Endothelial cell of umbilical vein (primary cell): ENCODE data around the gene IDH3A. TPM values are rescaled to one million over a fixed set of nuclear protein-coding genes. Genes with fewer than 3 reads are reported as not detected.

ENCODE experiments used
- BruUV-seq: library from RNA; stranded (reverse); fragments of 400-500 nt; replicated peaks from 2 replicates; lab custom pipeline; 2021; lab: Mats Ljungman, UMichigan
- CTCF ChIA-PET: fragments of 300-600, 350-600 bp; sonication (Branson Sonifier 250); formaldehyde crosslinking; loops from one replicate; lab custom pipeline; 2021; ENCODE audit warnings: antibody characterized with exemption, inconsistent platforms; lab: Charles Lee
- POLR2A ChIA-PET: fragments of 300-600, 350-600 bp; sonication (Branson Sonifier 250); formaldehyde crosslinking; loops from one replicate; lab custom pipeline; 2021; ENCODE audit warnings: antibody characterized with exemption, inconsistent platforms; lab: Charles Lee
- DNase-seq: peaks from one replicate; pipeline ENCODE4 v3.0.0-alpha.2; 2011; ENCODE audit warnings: low read depth, low spot score
- FAIRE-seq: peaks from 2 replicates; lab custom pipeline; 2011; peaks lifted over from hg19 to GRCh38; lab: Jason Lieb, UNC
- H2AFZ ChIP-seq: 2 replicates; pipeline ENCODE4 v1.6.0; 2012; ENCODE audit warnings: low read depth, low read length, control low read depth, inconsistent platforms
- H3K27ac ChIP-seq: 2 replicates; pipeline ENCODE4 v1.5.1; 2011; ENCODE audit warnings: low read depth, mild to moderate bottlenecking, control low read depth, low read length, moderate library complexity; ENCODE audit not compliant: insufficient read depth
- H3K27me3 ChIP-seq, 2 experiments: 2 replicates each; pipeline versions ENCODE4 v1.6.0 to v1.6.1; 2011; ENCODE audit warnings: low read length in 2 of 2, mixed read lengths in 1 of 2; ENCODE audit not compliant: control insufficient read depth in 2 of 2, insufficient read depth in 2 of 2
- H3K36me3 ChIP-seq, 2 experiments: 2 replicates in 1 of 2; 3 replicates in 1 of 2; pipeline ENCODE4 v1.5.1; 2011; ENCODE audit warnings: low read length in 2 of 2, mild to moderate bottlenecking in 1 of 2, moderate library complexity in 1 of 2; ENCODE audit not compliant: control insufficient read depth in 2 of 2, insufficient read depth in 2 of 2; ENCODE audit errors: extremely low read depth in 1 of 2
- H3K4me1 ChIP-seq: 3 replicates; pipeline ENCODE4 v1.5.1; 2011; ENCODE audit warnings: mild to moderate bottlenecking, low read length; ENCODE audit not compliant: control insufficient read depth, insufficient read depth; ENCODE audit errors: extremely low read depth
- H3K4me2 ChIP-seq: 2 replicates; pipeline ENCODE4 v1.6.1; 2011; ENCODE audit warnings: low read length, control low read depth, mixed read lengths; ENCODE audit not compliant: insufficient read depth
- H3K4me3 ChIP-seq, 3 experiments: fragments of 200-600 bp in 1 of 3; sonication (generic), shearing (Covaris generic) in 1 of 3; replicated peaks in 1 of 3; 2 replicates each; pipeline ENCODE4 v1.5.1; 2011 to 2016; ENCODE audit warnings: control low read depth in 3 of 3, low read length in 3 of 3, mild to moderate bottlenecking in 2 of 3, inconsistent platforms in 1 of 3, low read depth in 1 of 3, moderate library complexity in 1 of 3; ENCODE audit not compliant: insufficient read depth in 1 of 3
- H3K79me2 ChIP-seq: 2 replicates; pipeline ENCODE4 v1.6.0; 2012; ENCODE audit warnings: low read length, inconsistent platforms; ENCODE audit not compliant: control insufficient read depth, insufficient read depth
- H3K9ac ChIP-seq: replicated peaks from 2 replicates; pipeline ENCODE3; 2011; ENCODE audit warnings: low read length, control low read depth; ENCODE audit not compliant: insufficient read depth; ENCODE audit errors: extremely low read depth
- H3K9me1 ChIP-seq: replicated peaks from 3 replicates; pipeline ENCODE4 v1.6.0; 2011; ENCODE audit warnings: mild to moderate bottlenecking, low read length; ENCODE audit not compliant: control insufficient read depth, insufficient read depth; ENCODE audit errors: extremely low read depth
- H3K9me3 ChIP-seq: replicated peaks from 2 replicates; pipeline ENCODE4 v1.5.1; 2012; ENCODE audit warnings: low read length, inconsistent platforms; ENCODE audit not compliant: control insufficient read depth, insufficient read depth
- H4K20me1 ChIP-seq: replicated peaks from 2 replicates; pipeline ENCODE3; 2011; ENCODE audit warnings: mild to moderate bottlenecking, low read length; ENCODE audit not compliant: control insufficient read depth, insufficient read depth; ENCODE audit errors: extremely low read depth
- CTCF ChIP-seq, 2 donors: IDR thresholded peaks; 1 replicate in 1 of 2; 2 replicates in 1 of 2; pipeline ENCODE4 v1.5.1; 2011; ENCODE audit warnings: low read length in 2 of 2, mild to moderate bottlenecking in 2 of 2, moderate library complexity in 2 of 2, control low read depth in 1 of 2, inconsistent platforms in 1 of 2, low read depth in 1 of 2; ENCODE audit not compliant: insufficient read depth in 1 of 2; ENCODE audit errors: extremely low read depth in 1 of 2
- EZH2 ChIP-seq: IDR thresholded peaks from 2 replicates; pipeline ENCODE4 v1.6.1; 2012; ENCODE audit warnings: borderline replicate concordance, low read depth, mild to moderate bottlenecking, moderate library complexity, low read length, inconsistent platforms; ENCODE audit not compliant: severe bottlenecking
- FOS ChIP-seq: IDR thresholded peaks from 2 replicates; pipeline ENCODE4 v1.6.1; 2011; ENCODE audit warnings: mild to moderate bottlenecking, low read length, moderate library complexity, borderline replicate concordance; ENCODE audit not compliant: insufficient read depth
- GATA2 ChIP-seq: IDR thresholded peaks from 2 replicates; pipeline ENCODE4 v1.7.0; 2011; ENCODE audit warnings: low read depth, mild to moderate bottlenecking, moderate library complexity, mixed read lengths, low read length; ENCODE audit not compliant: insufficient read length, insufficient read depth
- JUN ChIP-seq: IDR thresholded peaks from 2 replicates; pipeline ENCODE4 v1.6.1; 2011; ENCODE audit warnings: borderline replicate concordance, low read depth; ENCODE audit not compliant: insufficient read length, insufficient read depth
- MAX ChIP-seq: IDR thresholded peaks from 2 replicates; pipeline ENCODE4 v1.6.1; 2011; ENCODE audit not compliant: insufficient read depth, insufficient read length
- MYC ChIP-seq: IDR thresholded peaks from one replicate; pipeline ENCODE4 v1.6.1; 2011; ENCODE audit warnings: mild to moderate bottlenecking, low read depth, low read length
- POLR2A ChIP-seq: IDR thresholded peaks from 2 replicates; pipeline ENCODE4 v1.6.1; 2012; ENCODE audit warnings: low read depth, mild to moderate bottlenecking, control low read depth, low read length
- POLR2AphosphoS5 ChIP-seq: IDR thresholded peaks from 2 replicates; pipeline ENCODE4 v1.6.1; 2012; ENCODE audit warnings: low read depth, mild to moderate bottlenecking, control low read depth, low read length, moderate library complexity; ENCODE audit not compliant: insufficient read depth
- dilution Hi-C: fragments of 300-500 bp; cut with MboI; formaldehyde crosslinking; loops from one replicate; pipeline ENCODE4 v1.15.0; 2019; ENCODE audit warnings: low sequenced_read_pairs; ENCODE audit not compliant: extremely low pct_ligation_motif_present
- intact Hi-C: fragments of 100-400 bp; cut with micrococcal nuclease; formaldehyde crosslinking; loops from one replicate; pipeline ENCODE4 v1.10.0; 2022
- polyA plus RNA-seq, 4 experiments: library from polyadenylated mRNA; depleted of rRNA in 3 of 4; stranded (reverse) in 3 of 4; unstranded in 1 of 4; fragments of >200 nt; gene quantifications; 2 replicates each; pipeline versions ENCODE4 v1.2.1 to v1.2.3, GENCODE V29; 2011 to 2012; ENCODE audit warnings: missing spikeins in 1 of 4
- total RNA-seq: library from RNA; stranded (reverse); gene quantifications from 2 replicates; pipeline ENCODE4 v1.2.3, GENCODE V29; 2021

The IDH3A gene
- total and polyA plus RNA-seq, 2 donors (not counting 3 experiments of a cell fraction or from before 2014, with no cell fraction given) = 35.5 to 63.9 TPM

- TF ChIP-seq FOS (no peak), MYC (no peak), MAX (no peak), POLR2A (no peak), POLR2AphosphoS5 (no peak), CTCF (IDR thresholded peaks at IDR 0.05; ENCODE audit: extremely low read depth in 1 of 2, insufficient read depth in 1 of 2, low read depth in 1 of 2, low read length in 2 of 2) (no peak), EZH2 (no peak), GATA2 (no peak), JUN (no peak)
- no peak for DNase-seq
- intact Hi-C loops (loop anchor here (5.0 kb wide), 1 partner anchor 38 kb away; no protein-coding TSS in a partner anchor), dilution Hi-C loops (no loop called here)
- BruUV-seq = no TSS peak
- Histone ChIP-seq H2AFZ (no peak overlapping the region), H3K9me3 (no peaks in the 10 kb centered on the region), H3K27ac (no peak overlapping the region), H3K36me3 (peaks cover 0 to under 1% of the 10 kb centered on the region in 2 experiments), H3K4me3 (no peak overlapping the region), H3K4me2 (no peak overlapping the region), H3K79me2 (peaks cover 22% of the 10 kb centered on the region), H3K9ac (no peak overlapping the region), H3K4me1 (peaks cover 5% of the 10 kb centered on the region), H3K9me1 (no peaks in the 10 kb centered on the region), H4K20me1 (no peaks in the 10 kb centered on the region), H3K27me3 (no peaks in the 10 kb centered on the region)
- ChIA-PET CTCF (interaction anchor here (0.7 to 1.4 kb wide), 3 partner anchors 16 to 23 kb away, joined by 3 to 4 read pairs (median 3); partner anchors contain the start of gene CIB2), POLR2A (no interaction called here)
- no peak for FAIRE-seq
Measured at GRCh38 chr15:78154955-78155354, 5.8 kb downstream of the IDH3A start.
